GM12865 (cell line): ENCODE data around the gene PDK2.
A peak's percentile ranks its signal among the peaks of the same experiment; 100 is the strongest.

Experiments used
- DNase-seq: peaks from one replicate; pipeline ENCODE4 v3.0.0; 2010; ENCODE audit warnings: low read depth
- H3K4me3 ChIP-seq: 2 replicates; pipeline ENCODE4 v1.5.1; 2011; ENCODE audit warnings: mild to moderate bottlenecking, low read depth, low read length, control low read depth
- TF ChIP-seq, protein P1 (sequence below): IDR thresholded peaks from 2 replicates; pipeline ENCODE4 v1.5.1; 2011; ENCODE audit warnings: low read length, control low read depth, low read depth, inconsistent platforms; ENCODE audit not compliant: insufficient read depth; ENCODE audit errors: missing control alignments

The PDK2 gene

DNA sequence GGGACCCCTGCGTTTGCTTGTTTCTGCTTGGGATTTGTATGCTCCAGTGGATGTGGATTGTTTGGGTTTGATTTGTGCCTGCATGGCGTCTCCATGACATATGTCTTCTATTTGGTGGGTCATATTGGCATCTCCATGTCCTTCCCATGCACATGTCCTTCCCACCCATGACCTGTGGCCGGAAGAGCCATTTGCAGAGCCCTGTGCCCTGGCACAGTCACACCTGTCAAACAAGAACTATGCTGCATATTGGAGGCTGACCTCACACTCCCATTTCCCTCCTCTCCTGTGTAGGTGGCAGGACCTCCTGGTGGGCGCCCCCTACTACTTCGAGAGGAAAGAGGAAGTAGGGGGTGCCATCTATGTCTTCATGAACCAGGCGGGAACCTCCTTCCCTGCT, 23.5 kb upstream of the PDK2 start:
- no peak overlapping the region for H3K4me3 ChIP-seq
- TF ChIP-seq, protein P1, sequence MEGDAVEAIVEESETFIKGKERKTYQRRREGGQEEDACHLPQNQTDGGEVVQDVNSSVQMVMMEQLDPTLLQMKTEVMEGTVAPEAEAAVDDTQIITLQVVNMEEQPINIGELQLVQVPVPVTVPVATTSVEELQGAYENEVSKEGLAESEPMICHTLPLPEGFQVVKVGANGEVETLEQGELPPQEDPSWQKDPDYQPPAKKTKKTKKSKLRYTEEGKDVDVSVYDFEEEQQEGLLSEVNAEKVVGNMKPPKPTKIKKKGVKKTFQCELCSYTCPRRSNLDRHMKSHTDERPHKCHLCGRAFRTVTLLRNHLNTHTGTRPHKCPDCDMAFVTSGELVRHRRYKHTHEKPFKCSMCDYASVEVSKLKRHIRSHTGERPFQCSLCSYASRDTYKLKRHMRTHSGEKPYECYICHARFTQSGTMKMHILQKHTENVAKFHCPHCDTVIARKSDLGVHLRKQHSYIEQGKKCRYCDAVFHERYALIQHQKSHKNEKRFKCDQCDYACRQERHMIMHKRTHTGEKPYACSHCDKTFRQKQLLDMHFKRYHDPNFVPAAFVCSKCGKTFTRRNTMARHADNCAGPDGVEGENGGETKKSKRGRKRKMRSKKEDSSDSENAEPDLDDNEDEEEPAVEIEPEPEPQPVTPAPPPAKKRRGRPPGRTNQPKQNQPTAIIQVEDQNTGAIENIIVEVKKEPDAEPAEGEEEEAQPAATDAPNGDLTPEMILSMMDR, result no peak
- no peak for DNase-seq

DNA sequence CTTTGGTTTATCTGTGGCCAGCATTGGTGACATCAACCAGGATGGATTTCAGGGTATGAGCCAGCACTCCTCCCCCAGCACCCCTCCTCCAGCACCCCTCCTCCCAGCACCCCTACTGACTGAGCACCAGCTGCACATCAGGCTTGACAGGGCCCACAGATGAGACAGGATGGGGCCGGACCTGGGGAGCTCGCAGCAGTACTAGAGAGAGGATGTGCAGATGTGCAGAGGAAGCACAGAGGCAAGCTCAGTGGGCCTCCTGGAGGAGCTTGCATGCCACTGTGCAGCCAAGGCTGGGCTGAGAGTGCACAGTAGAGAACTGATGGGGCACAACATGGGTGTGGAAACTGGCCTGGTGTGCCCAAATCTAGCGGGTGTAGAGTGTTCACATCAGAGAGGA, 23.0 kb upstream of the PDK2 start:
- DNase-seq, result peak; percentile 35
- no peak overlapping the region for H3K4me3 ChIP-seq
- TF ChIP-seq, protein P1, result no peak

GRCh38 chr17:50072925-50073324, 22.2 kb upstream of the PDK2 start:
- no peak for DNase-seq
- TF ChIP-seq, protein P1, result no peak
- no peak overlapping the region for H3K4me3 ChIP-seq

GRCh38 chr17:50074227-50074626, 20.9 kb upstream of the PDK2 start:
- H3K4me3 ChIP-seq, result no peak overlapping the region
- DNase-seq, result no peak
- TF ChIP-seq, protein P1, result no peak

GRCh38 chr17:50075446-50076032, 19.6 kb upstream of the PDK2 start:
- no peak for DNase-seq
- H3K4me3 ChIP-seq, result no peak overlapping the region
- TF ChIP-seq, protein P1, result no peak

DNA sequence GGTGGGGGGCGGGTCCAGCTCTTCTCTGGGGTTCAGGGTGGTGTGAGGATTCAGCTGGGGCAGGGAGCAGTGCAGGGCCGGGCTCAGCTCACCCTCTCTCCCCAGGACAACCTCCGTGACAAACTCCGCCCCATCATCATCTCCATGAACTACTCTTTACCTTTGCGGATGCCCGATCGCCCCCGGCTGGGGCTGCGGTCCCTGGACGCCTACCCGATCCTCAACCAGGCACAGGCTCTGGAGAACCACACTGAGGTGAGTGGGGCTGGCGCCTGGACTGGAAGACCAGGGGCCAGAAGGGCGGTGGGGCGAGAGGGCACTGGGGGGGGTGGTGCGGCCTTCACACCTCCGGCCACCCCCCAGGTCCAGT, 18.9 kb upstream of the PDK2 start:
- H3K4me3 ChIP-seq, result no peak overlapping the region
- no peak for DNase-seq
- TF ChIP-seq, protein P1, result no peak

GRCh38 chr17:50076591-50077235, 18.4 kb upstream of the PDK2 start:
- no peak overlapping the region for H3K4me3 ChIP-seq
- DNase-seq, result no peak
- TF ChIP-seq, protein P1, result no peak
